NOMO-1 treated with dmso at 0.1 percent for 144 hours (cell line): ENCODE measurements around the gene KRTAP5-6.
A peak's percentile ranks its signal among the peaks of the same experiment; 100 is the strongest.

Experiments
- DNase-seq: peaks from one replicate; lab custom pipeline; 2025; ENCODE audit not compliant: unreplicated experiment; lab: John Stamatoyannopoulos, UW

KRTAP5-6 gene

GRCh38 chr11:1701091-1701807, 4.3 kb downstream of the KRTAP5-6 start:
- no peak for DNase-seq

- no peak for DNase-seq
Observed at GRCh38 chr11:1702506-1702905, 5.5 kb downstream of the KRTAP5-6 start.

GRCh38 chr11:1703146-1703545, 6.2 kb downstream of the KRTAP5-6 start:
- DNase-seq: no peak

GRCh38 chr11:1705126-1706052, 8.4 kb downstream of the KRTAP5-6 start:
- DNase-seq: no peak

GRCh38 chr11:1706634-1707400, 9.8 kb downstream of the KRTAP5-6 start:
- DNase-seq: peak; percentile 22

- no peak for DNase-seq
Observed at GRCh38 chr11:1707751-1708150, 10.8 kb downstream of the KRTAP5-6 start.

- DNase-seq: no peak
Observed at GRCh38 chr11:1708716-1709115, 11.7 kb downstream of the KRTAP5-6 start.

- DNase-seq: no peak
Observed at GRCh38 chr11:1714908-1715885, 18.2 kb downstream of the KRTAP5-6 start.

GRCh38 chr11:1717745-1718144, 20.8 kb downstream of the KRTAP5-6 start:
- no peak for DNase-seq

GRCh38 chr11:1718326-1718725, 21.3 kb downstream of the KRTAP5-6 start:
- no peak for DNase-seq

GRCh38 chr11:1719781-1720180, 22.8 kb downstream of the KRTAP5-6 start:
- no peak for DNase-seq

GRCh38 chr11:1727096-1727690, 30.2 kb downstream of the KRTAP5-6 start:
- no peak for DNase-seq

- no peak for DNase-seq
Observed at GRCh38 chr11:1727861-1728260, 30.9 kb downstream of the KRTAP5-6 start.

GRCh38 chr11:1728301-1728700, 31.3 kb downstream of the KRTAP5-6 start:
- no peak for DNase-seq

- DNase-seq: no peak
Observed at GRCh38 chr11:1728931-1729691, 32.1 kb downstream of the KRTAP5-6 start.

GRCh38 chr11:1729692-1730011, 32.7 kb downstream of the KRTAP5-6 start:
- no peak for DNase-seq

GRCh38 chr11:1730059-1730629, 33.1 kb downstream of the KRTAP5-6 start:
- DNase-seq: no peak

- no peak for DNase-seq
Observed at GRCh38 chr11:1731451-1732059, 34.6 kb downstream of the KRTAP5-6 start.
